ENCODE data around the gene GRAMD2A. TPM values are rescaled to one million over a fixed set of nuclear protein-coding genes. Genes with fewer than 3 reads are reported as not detected.

Gene GRAMD2A
- polyA plus RNA-seq, 3 donors = not detected

- intact Hi-C loops (cut with micrococcal nuclease) = loop anchor here (2.0 to 10.0 kb wide), 7 partner anchors 34 to 476 kb away; partner anchors contain the start of genes PARP6 (in 2 of the 2), ARIH1 (in 1 of the 2), MYO9A (in 1 of the 2) and PKM (in 1 of the 2)
- Mint-ChIP-seq H3K27ac (no peak overlapping the region), H3K4me1 (peaks cover 36% of the 10 kb centered on the region), H3K36me3 (peaks cover 60 to 65% of the 10 kb centered on the region in 2 donors), H3K4me3 (peak overlapping the region in 1 of 2 donors; percentile 87), H3K27me3 (ENCODE audit: low read depth in 3 of 3) (peaks cover 24 to 32% (median 26%) of the 10 kb centered on the region in 3 donors), H3K9me3 (peaks cover 0 to 11% (median 3%) of the 10 kb centered on the region in 7 donors)
- no CpG with 5 or more reads among the region's 11 CpGs for WGBS (ENCODE audit: insufficient coverage)
- peaks cover 3 to 24% of the 10 kb centered on the region in 2 donors for H3K27me3 ChIP-seq (ENCODE audit: control insufficient read depth in 2 of 2, insufficient read depth in 2 of 2, low read length in 2 of 2)
- H4K20me1 ChIP-seq (ENCODE audit: insufficient read depth, low read length) = peaks cover 58% of the 10 kb centered on the region
- H3K4me3 ChIP-seq (replicated peaks in 1 of 3; ENCODE audit: low read depth in 2 of 3, low read length in 3 of 3) = no peak overlapping the region
- no peak overlapping the region for H2AFZ ChIP-seq (ENCODE audit: insufficient read depth, low read depth, low read length, poor library complexity, severe bottlenecking)
- peaks cover 26 to 36% of the 10 kb centered on the region in 2 donors for H3K4me1 ChIP-seq (ENCODE audit: control insufficient read depth in 1 of 2, insufficient read depth in 2 of 2, low read length in 2 of 2)
- peaks cover 53 to 54% of the 10 kb centered on the region in 2 donors for H3K36me3 ChIP-seq (replicated peaks in 1 of 2; ENCODE audit: control insufficient read depth in 1 of 2, insufficient read depth in 2 of 2, low read length in 2 of 2)
- no peak overlapping the region for H3K9ac ChIP-seq (ENCODE audit: insufficient read depth, low read length, poor library complexity, severe bottlenecking)
- no peak overlapping the region for H3K27ac ChIP-seq (ENCODE audit: low read depth in 1 of 2, low read length in 2 of 2)
- TF ChIP-seq CTCF (IDR thresholded peaks at IDR 0.05) = no peak
- no peak for DNase-seq
- no peak overlapping the region for H3K4me2 ChIP-seq (replicated peaks; ENCODE audit: extremely low read depth, low read length, poor library complexity, severe bottlenecking)
- H3K79me2 ChIP-seq (ENCODE audit: insufficient read depth, low read length) = peaks cover 4% of the 10 kb centered on the region
- no peaks in the 10 kb centered on the region for H3K9me3 ChIP-seq (replicated peaks in 1 of 2; ENCODE audit: control insufficient read depth in 1 of 2, insufficient read depth in 1 of 2, low read length in 2 of 2)
Measured at GRCh38 chr15:72198356-72199204, 993 bp upstream of the GRAMD2A start.

GRCh38 chr15:72197041-72197459 is 537 bp downstream of the GRAMD2A start:
- peak overlapping the region; percentile 32 for H3K9ac ChIP-seq (ENCODE audit: insufficient read depth, low read length, poor library complexity, severe bottlenecking)
- peak overlapping the region in 1 of 3 experiments; percentile 58 for H3K4me3 ChIP-seq (replicated peaks in 1 of 3; ENCODE audit: low read depth in 2 of 3, low read length in 3 of 3)
- Mint-ChIP-seq H3K4me3 (peak overlapping the region; percentile 71 to 86), H3K4me1 (peaks cover 36% of the 10 kb centered on the region), H3K27me3 (ENCODE audit: low read depth in 3 of 3) (peaks cover 24 to 34% (median 26%) of the 10 kb centered on the region in 3 donors), H3K27ac (no peak overlapping the region), H3K36me3 (peaks cover 45 to 49% of the 10 kb centered on the region in 2 donors), H3K9me3 (peaks cover 0 to 11% (median 3%) of the 10 kb centered on the region in 7 donors)
- no peak for TF ChIP-seq CTCF (IDR thresholded peaks at IDR 0.05)
- peaks cover 26 to 36% of the 10 kb centered on the region in 2 donors for H3K4me1 ChIP-seq (ENCODE audit: control insufficient read depth in 1 of 2, insufficient read depth in 2 of 2, low read length in 2 of 2)
- H3K79me2 ChIP-seq (ENCODE audit: insufficient read depth, low read length) = no peaks in the 10 kb centered on the region
- H2AFZ ChIP-seq (ENCODE audit: insufficient read depth, low read depth, low read length, poor library complexity, severe bottlenecking) = peak overlapping the region; percentile 67
- H3K27me3 ChIP-seq (ENCODE audit: control insufficient read depth in 2 of 2, insufficient read depth in 2 of 2, low read length in 2 of 2) = peaks cover 3 to 27% of the 10 kb centered on the region in 2 donors
- no peak overlapping the region for H3K27ac ChIP-seq (ENCODE audit: low read depth in 1 of 2, low read length in 2 of 2)
- H3K9me3 ChIP-seq (replicated peaks in 1 of 2; ENCODE audit: control insufficient read depth in 1 of 2, insufficient read depth in 1 of 2, low read length in 2 of 2) = no peaks in the 10 kb centered on the region
- peaks cover 43% of the 10 kb centered on the region for H4K20me1 ChIP-seq (ENCODE audit: insufficient read depth, low read length)
- WGBS (ENCODE audit: insufficient coverage) = 31% methylated on average over 35 of the region's 35 CpGs
- no peak for DNase-seq
- peaks cover 38 to 39% of the 10 kb centered on the region in 2 donors for H3K36me3 ChIP-seq (replicated peaks in 1 of 2; ENCODE audit: control insufficient read depth in 1 of 2, insufficient read depth in 2 of 2, low read length in 2 of 2)
- H3K4me2 ChIP-seq (replicated peaks; ENCODE audit: extremely low read depth, low read length, poor library complexity, severe bottlenecking) = peak overlapping the region; percentile 65
- intact Hi-C loops (cut with micrococcal nuclease) = loop anchor here (5.0 to 10.0 kb wide), 6 partner anchors 35 to 478 kb away; partner anchors contain the start of genes PARP6 (in 2 of the 2), ARIH1 (in 1 of the 2), MYO9A (in 1 of the 2) and PKM (in 1 of the 2)
